CD14-positive monocyte (primary cell): ENCODE results near the gene STRA6. TPM values are rescaled to one million over a fixed set of nuclear protein-coding genes. Genes with fewer than 3 reads are reported as not detected.

Experiments
- DNase-seq, 3 donors: peaks; one replicate each; pipeline ENCODE4 v3.0.0-alpha.2; 2011 to 2022
- H2AFZ ChIP-seq: 2 replicates; pipeline ENCODE4 v1.6.0; 2012; ENCODE audit warnings: mild to moderate bottlenecking, low read depth, low read length, inconsistent platforms; ENCODE audit not compliant: insufficient read depth, poor library complexity, severe bottlenecking
- H3K27ac ChIP-seq, 2 donors: 1 replicate in 1 of 2; 2 replicates in 1 of 2; pipeline ENCODE4 v1.5.1; 2012 to 2013; ENCODE audit warnings: low read length in 2 of 2, control low read depth in 1 of 2, inconsistent platforms in 1 of 2, low read depth in 1 of 2, mild to moderate bottlenecking in 1 of 2
- H3K27me3 ChIP-seq, 2 donors: one replicate each; pipeline versions ENCODE4 v1.6.0 to v1.6.1; 2011 to 2013; ENCODE audit warnings: low read length in 2 of 2; ENCODE audit not compliant: control insufficient read depth in 2 of 2, insufficient read depth in 2 of 2
- H3K36me3 ChIP-seq, 2 donors: replicated peaks in 1 of 2; 1 replicate in 1 of 2; 2 replicates in 1 of 2; pipeline versions ENCODE4 v1.5.1 to v1.6.1; 2012 to 2013; ENCODE audit warnings: low read length in 2 of 2, control low read depth in 1 of 2, inconsistent platforms in 1 of 2, mild to moderate bottlenecking in 1 of 2; ENCODE audit not compliant: insufficient read depth in 2 of 2, control insufficient read depth in 1 of 2
- H3K4me1 ChIP-seq, 2 donors: 1 replicate in 1 of 2; 2 replicates in 1 of 2; pipeline versions ENCODE4 v1.5.1 to v1.6.1; 2012 to 2013; ENCODE audit warnings: low read length in 2 of 2, control low read depth in 1 of 2, inconsistent platforms in 1 of 2, mild to moderate bottlenecking in 1 of 2, moderate library complexity in 1 of 2; ENCODE audit not compliant: insufficient read depth in 2 of 2, control insufficient read depth in 1 of 2
- H3K4me2 ChIP-seq: replicated peaks from 2 replicates; pipeline ENCODE3; 2012; ENCODE audit warnings: low read length, moderate library complexity, mild to moderate bottlenecking; ENCODE audit not compliant: poor library complexity, severe bottlenecking; ENCODE audit errors: extremely low read depth
- H3K4me3 ChIP-seq, 3 experiments: fragments of 200-600 bp in 1 of 3; sonication (generic) in 1 of 3; replicated peaks in 1 of 3; 1 replicate in 2 of 3; 2 replicates in 1 of 3; pipeline ENCODE4 v1.5.1; 2011 to 2013; ENCODE audit warnings: low read length in 3 of 3, mild to moderate bottlenecking in 3 of 3, control low read depth in 2 of 3, low read depth in 2 of 3, inconsistent platforms in 1 of 3, moderate library complexity in 1 of 3
- H3K79me2 ChIP-seq: 2 replicates; pipeline ENCODE4 v1.6.0; 2012; ENCODE audit warnings: mild to moderate bottlenecking, control low read depth, inconsistent platforms, low read length, moderate library complexity; ENCODE audit not compliant: insufficient read depth
- H3K9ac ChIP-seq: 2 replicates; pipeline ENCODE4 v1.6.0; 2017; ENCODE audit warnings: low read length, mild to moderate bottlenecking; ENCODE audit not compliant: insufficient read depth, poor library complexity, severe bottlenecking
- H3K9me3 ChIP-seq, 2 donors: replicated peaks in 1 of 2; 1 replicate in 1 of 2; 2 replicates in 1 of 2; pipeline versions ENCODE4 v1.5.1 to v1.6.1; 2012 to 2013; ENCODE audit warnings: low read length in 2 of 2, control low read depth in 1 of 2; ENCODE audit not compliant: control insufficient read depth in 1 of 2, insufficient read depth in 1 of 2
- H4K20me1 ChIP-seq: 2 replicates; pipeline ENCODE4 v1.6.0; 2012; ENCODE audit warnings: mild to moderate bottlenecking, low read length, control low read depth, moderate library complexity; ENCODE audit not compliant: insufficient read depth
- H3K27ac Mint-ChIP-seq, 7 donors: one replicate each; pipeline ENCODE4 v1.8.0; 2020; ENCODE audit warnings: mild to moderate bottlenecking in 7 of 7, mixed read lengths in 7 of 7, moderate library complexity in 6 of 7, inconsistent platforms in 2 of 7
- H3K27me3 Mint-ChIP-seq, 3 donors: one replicate each; pipeline ENCODE4 v1.8.0; 2021 to 2022; ENCODE audit warnings: low read depth in 3 of 3, mild to moderate bottlenecking in 3 of 3, mixed read lengths in 3 of 3, moderate library complexity in 3 of 3, inconsistent platforms in 1 of 3
- H3K36me3 Mint-ChIP-seq, 2 donors: one replicate each; pipeline ENCODE4 v1.8.0; 2020; ENCODE audit warnings: mixed read lengths in 2 of 2, inconsistent platforms in 1 of 2, mild to moderate bottlenecking in 1 of 2
- H3K4me1 Mint-ChIP-seq: one replicate; pipeline ENCODE4 v1.8.0; 2020; ENCODE audit warnings: mild to moderate bottlenecking, mixed read lengths
- H3K4me3 Mint-ChIP-seq, 2 donors: one replicate each; pipeline ENCODE4 v1.8.0; 2020; ENCODE audit warnings: mild to moderate bottlenecking in 2 of 2, mixed read lengths in 2 of 2, moderate library complexity in 1 of 2
- H3K9me3 Mint-ChIP-seq, 7 donors: one replicate each; pipeline ENCODE4 v1.8.0; 2020 to 2022; ENCODE audit warnings: mixed read lengths in 7 of 7, mild to moderate bottlenecking in 6 of 7, moderate library complexity in 6 of 7, inconsistent platforms in 2 of 7
- CTCF ChIP-seq: fragments of 200-600 bp; IDR thresholded peaks from one replicate; pipeline ENCODE4 v1.8.0; 2022; ENCODE audit warnings: antibody characterized with exemption, mild to moderate bottlenecking
- WGBS: methylation state at CpG from one replicate; pipeline ENCODE4 v1.1.5; 2013; ENCODE audit warnings: missing lambda C conversion rate; ENCODE audit not compliant: insufficient coverage; 5-methylcytosine and 5-hydroxymethylcytosine counted together
- intact Hi-C, 2 donors: fragments of 100-400 bp; cut with micrococcal nuclease; formaldehyde crosslinking; loops; one replicate each; pipeline versions ENCODE4 v1.15.0 to v1.15.1; 2023
- polyA plus RNA-seq, 3 donors: library from polyadenylated mRNA; depleted of rRNA in 1 of 3; unstranded in 2 of 3; stranded (reverse) in 1 of 3; fragments of 300-500 nt in 2 of 3; fragments of >200 nt in 1 of 3; fragmentation: Illumina TruSeq in 2 of 3; gene quantifications; 1 replicate in 2 of 3; 2 replicates in 1 of 3; pipeline ENCODE4 v1.2.3, GENCODE V29; 2012 to 2021

Gene STRA6
- polyA plus RNA-seq, 3 donors = not detected

- Mint-ChIP-seq H3K27me3 (peaks cover 6 to 12% (median 11%) of the 10 kb centered on the region in 3 donors), H3K4me3 (no peak overlapping the region), H3K36me3 (no peaks in the 10 kb centered on the region), H3K27ac (no peak overlapping the region), H3K9me3 (no peaks in the 10 kb centered on the region), H3K4me1 (no peaks in the 10 kb centered on the region)
- Histone ChIP-seq H4K20me1 (no peaks in the 10 kb centered on the region), H2AFZ (no peak overlapping the region), H3K36me3 (no peaks in the 10 kb centered on the region), H3K27ac (no peak overlapping the region), H3K27me3 (no peaks in the 10 kb centered on the region), H3K4me2 (no peak overlapping the region), H3K9ac (no peak overlapping the region), H3K4me1 (no peaks in the 10 kb centered on the region), H3K4me3 (no peak overlapping the region), H3K9me3 (no peaks in the 10 kb centered on the region), H3K79me2 (no peaks in the 10 kb centered on the region)
- intact Hi-C loops = no loop called here
- whole genome bisulfite sequencing = 95% methylated on average over 11 of the region's 13 CpGs
- DNase-seq = peak in 1 of 3 donors; percentile 1
- no peak for TF ChIP-seq CTCF
These were observed 29.7 kb downstream of the STRA6 start for GRCh38 chr15:74172701-74173379.

- H3K4me1 ChIP-seq = no peaks in the 10 kb centered on the region
- no peak overlapping the region for H3K9ac ChIP-seq
- DNase-seq = peak in 1 of 3 donors; percentile 1
- H3K27ac ChIP-seq = no peak overlapping the region
- no peak for TF ChIP-seq CTCF
- H3K4me1 Mint-ChIP-seq = no peaks in the 10 kb centered on the region
- no peak overlapping the region for H3K4me2 ChIP-seq
- no peak overlapping the region for H3K4me3 ChIP-seq
- H3K27ac Mint-ChIP-seq = no peak overlapping the region
- intact Hi-C loops = no loop called here
- peaks cover 5 to 10% (median 9%) of the 10 kb centered on the region in 3 donors for H3K27me3 Mint-ChIP-seq
- no peaks in the 10 kb centered on the region for H3K36me3 Mint-ChIP-seq
- no peak overlapping the region for H3K4me3 Mint-ChIP-seq
- H3K36me3 ChIP-seq = no peaks in the 10 kb centered on the region
- H4K20me1 ChIP-seq = no peaks in the 10 kb centered on the region
- no peaks in the 10 kb centered on the region for H3K9me3 Mint-ChIP-seq
- no peaks in the 10 kb centered on the region for H3K9me3 ChIP-seq
- H2AFZ ChIP-seq = no peak overlapping the region
- H3K27me3 ChIP-seq = no peaks in the 10 kb centered on the region
- 83% methylated on average over 1 of the region's 1 CpG for WGBS
- H3K79me2 ChIP-seq = no peaks in the 10 kb centered on the region
These were observed 30.5 kb downstream of the STRA6 start for GRCh38 chr15:74171965-74172541.
